HepG2 (cell line): Measurements from ENCODE around the gene AP3B1. TPM values are rescaled to one million over a fixed set of nuclear protein-coding genes. Genes with fewer than 3 reads are reported as not detected.

ENCODE experiments used
- ATAC-seq: fragments of 200-7000 bp; cut with Tn5 transposase; 3 replicates; pipeline ENCODE4 v1.9.1; 2020; ENCODE audit warnings: mild to moderate bottlenecking, moderate library complexity
- BruUV-seq: library from RNA; stranded (reverse); fragments of 400-500 nt; replicated peaks from 2 replicates; lab custom pipeline; 2021; lab: Mats Ljungman, UMichigan
- CTCF ChIA-PET: fragments of 300-600 bp; formaldehyde crosslinking; extraction: SDS; loops from one replicate; lab custom pipeline; 2021; ENCODE audit warnings: low total read pairs, inconsistent platforms, low intra/inter-chr PET ratio; lab: Yijun Ruan, JAX
- POLR2A ChIA-PET: fragments of 350-600 bp; sonication (Branson Sonifier 250); formaldehyde crosslinking; loops from one replicate; lab custom pipeline; 2020; ENCODE audit warnings: antibody characterized with exemption, inconsistent platforms; lab: Yijun Ruan, JAX
- DNase-seq: peaks from one replicate; pipeline ENCODE4 v3.0.0-alpha.2; 2015; ENCODE audit warnings: low spot score
- FAIRE-seq: peaks from 3 replicates; lab custom pipeline; 2011; peaks lifted over from hg19 to GRCh38; lab: Jason Lieb, UNC
- H2AFZ ChIP-seq: one replicate; pipeline ENCODE4 v1.6.1; 2011; ENCODE audit warnings: low read length, inconsistent platforms
- H3K27ac ChIP-seq: fragments of 300-600 bp; 3 replicates; pipeline ENCODE4 v1.8.0; 2011; ENCODE audit warnings: mixed run types, mild to moderate bottlenecking, mixed read lengths, low read length, inconsistent platforms; ENCODE audit not compliant: insufficient read depth; ENCODE audit errors: extremely low read length
- H3K27me3 ChIP-seq, 2 experiments: fragments of 200-600 bp in 1 of 2; 2 replicates in 1 of 2; 3 replicates in 1 of 2; pipeline versions ENCODE4 v1.6.0 to v1.8.0; 2011; ENCODE audit warnings: low read length in 2 of 2, mild to moderate bottlenecking in 2 of 2, moderate library complexity in 2 of 2, inconsistent platforms in 1 of 2; ENCODE audit not compliant: insufficient read depth in 2 of 2, control insufficient read depth in 1 of 2
- H3K36me3 ChIP-seq, 2 experiments: fragments of 200-600 bp in 1 of 2; replicated peaks in 1 of 2; 2 replicates in 1 of 2; 3 replicates in 1 of 2; pipeline versions ENCODE4 v1.5.1 to v1.8.0; 2011; ENCODE audit warnings: low read length in 2 of 2, inconsistent platforms in 1 of 2; ENCODE audit not compliant: insufficient read depth in 2 of 2, control insufficient read depth in 1 of 2
- H3K4me1 ChIP-seq: 2 replicates; pipeline ENCODE4 v1.5.1; 2012; ENCODE audit warnings: low read length, inconsistent platforms; ENCODE audit not compliant: insufficient read depth
- H3K4me2 ChIP-seq: 2 replicates; pipeline ENCODE4 v1.6.0; 2011; ENCODE audit warnings: low read depth, low read length, inconsistent platforms
- H3K4me3 ChIP-seq, 3 experiments: fragments of 200-600 bp in 1 of 3; sonication (generic), shearing (Covaris generic) in 1 of 3; replicated peaks in 1 of 3; 2 replicates each; pipeline ENCODE4 v1.5.1; 2011 to 2016; ENCODE audit warnings: low read length in 3 of 3, inconsistent platforms in 2 of 3, low read depth in 2 of 3, mild to moderate bottlenecking in 2 of 3, control low read depth in 1 of 3, mixed read lengths in 1 of 3; ENCODE audit not compliant: insufficient read depth in 1 of 3
- H3K79me2 ChIP-seq: one replicate; pipeline ENCODE4 v1.6.1; 2011; ENCODE audit warnings: low read length, inconsistent platforms; ENCODE audit not compliant: insufficient read depth
- H3K9ac ChIP-seq: 2 replicates; pipeline ENCODE4 v1.6.0; 2011; ENCODE audit warnings: mild to moderate bottlenecking, low read depth, low read length, inconsistent platforms; ENCODE audit not compliant: insufficient read depth
- H3K9me3 ChIP-seq: 2 replicates; pipeline ENCODE4 v1.5.1; 2012; ENCODE audit warnings: mild to moderate bottlenecking, low read length
- H4K20me1 ChIP-seq: 2 replicates; pipeline ENCODE4 v1.6.0; 2011; ENCODE audit warnings: inconsistent platforms, mild to moderate bottlenecking, low read length, moderate library complexity; ENCODE audit not compliant: insufficient read depth
- ADNP ChIP-seq: sonication (generic); formaldehyde crosslinking; IDR thresholded peaks from 2 replicates; pipeline ENCODE4 v1.4.0; 2020; ENCODE audit warnings: missing genetic modification reagents
- BRCA1 ChIP-seq: sonication (generic); formaldehyde crosslinking; IDR thresholded peaks from 2 replicates; pipeline ENCODE4 v1.4.0; 2020; ENCODE audit warnings: missing genetic modification reagents
- ETV5 ChIP-seq: IDR thresholded peaks from 2 replicates; pipeline ENCODE4 v1.6.1; 2018; ENCODE audit warnings: missing biosample characterization, missing genetic modification reagents, inconsistent platforms, borderline replicate concordance
- NAIF1 ChIP-seq: sonication (generic); formaldehyde crosslinking; IDR thresholded peaks from 2 replicates; pipeline ENCODE4 v1.5.0; 2020; ENCODE audit warnings: mild to moderate bottlenecking, missing genetic modification reagents, borderline replicate concordance
- THAP11 ChIP-seq: IDR thresholded peaks from 2 replicates; pipeline ENCODE4 v1.6.1; 2016; ENCODE audit warnings: missing biosample characterization, missing genetic modification reagents
- U2AF2 ChIP-seq: fragments of 200-400 bp; formaldehyde crosslinking; IDR thresholded peaks from 2 replicates; pipeline ENCODE4 v1.6.1; 2017; ENCODE audit warnings: low read depth, mild to moderate bottlenecking, low read length
- ZBTB33 ChIP-seq: sonication (generic); formaldehyde crosslinking; IDR thresholded peaks from 2 replicates; pipeline ENCODE4 v1.4.0; 2020; ENCODE audit warnings: missing genetic modification reagents
- ZNF207 ChIP-seq: fragments of 450-650 bp; IDR thresholded peaks from 2 replicates; pipeline ENCODE4 v1.6.1; 2016; ENCODE audit warnings: antibody characterized with exemption, borderline replicate concordance
- ZNF484 ChIP-seq: sonication (generic); formaldehyde crosslinking; IDR thresholded peaks from 2 replicates; pipeline ENCODE4 v1.5.1; 2020; ENCODE audit warnings: mild to moderate bottlenecking, low read depth, missing genetic modification reagents, borderline replicate concordance
- ZNF746 ChIP-seq: sonication (generic); formaldehyde crosslinking; IDR thresholded peaks from 2 replicates; pipeline ENCODE4 v1.8.0; 2022; ENCODE audit warnings: mild to moderate bottlenecking, missing genetic modification reagents
- ZSCAN21 ChIP-seq: sonication (generic); formaldehyde crosslinking; IDR thresholded peaks from 2 replicates; pipeline ENCODE4 v1.8.0; 2022; ENCODE audit warnings: mild to moderate bottlenecking, missing genetic modification reagents, moderate library complexity, borderline replicate concordance
- ZSCAN22 ChIP-seq: sonication (generic); formaldehyde crosslinking; IDR thresholded peaks from 2 replicates; pipeline ENCODE4 v1.4.0; 2020; ENCODE audit warnings: mild to moderate bottlenecking, missing genetic modification reagents
- WGBS: methylation state at CpG from one replicate; pipeline ENCODE4 v1.1.6; 2017; ENCODE audit warnings: low lambda C conversion rate; 5-methylcytosine and 5-hydroxymethylcytosine counted together
- in situ Hi-C: cut with HindIII; loops from 2 replicates; pipeline ENCODE4 v1.10.0; 2017; ENCODE audit warnings: low pct_unique_long_range_greater_than_20kb; ENCODE audit not compliant: extremely low pct_ligation_motif_present
- intact Hi-C: fragments of 100-400 bp; cut with micrococcal nuclease; formaldehyde crosslinking; loops from one replicate; pipeline ENCODE4 v1.10.0; 2022; ENCODE audit not compliant: unreplicated experiment
- polyA plus RNA-seq, 8 experiments: library from polyadenylated mRNA; depleted of rRNA in 3 of 8; stranded (reverse) in 7 of 8; unstranded in 1 of 8; fragments of >200 nt; fragmentation: Illumina TruSeq in 4 of 8; extraction: Trizol in 4 of 8; gene quantifications; 2 replicates each; pipeline versions ENCODE4 v1.2.1 to v1.2.3, GENCODE V29; 2011 to 2016; ENCODE audit warnings: low read depth in 4 of 8, missing spikeins in 1 of 8, mixed read lengths in 1 of 8; ENCODE audit not compliant: insufficient read depth in 1 of 8
- total RNA-seq, 5 experiments: library from RNA; depleted of rRNA; stranded (reverse); fragments of >200 nt; fragmentation: Illumina TruSeq; extraction: Trizol; gene quantifications; 2 replicates each; pipeline ENCODE4 v1.2.3, GENCODE V29; 2016; ENCODE audit warnings: low read depth in 1 of 5
- TF ChIP-seq, protein P1 (sequence below): sonication (generic); formaldehyde crosslinking; IDR thresholded peaks from 2 replicates; pipeline ENCODE4 v1.5.0; 2020; ENCODE audit warnings: mild to moderate bottlenecking, missing genetic modification reagents

Gene AP3B1
- total and polyA plus RNA-seq, 2 of the 13 experiments (the other 11 are each of a cell fraction or from before 2014, with no cell fraction given): 37.7 to 51.2 TPM

GRCh38 chr5:78286290-78286689 lies 8.2 kb downstream of the AP3B1 start:
- H2AFZ ChIP-seq: no peak overlapping the region
- TF ChIP-seq ZNF484 (CRISPR knock-in tag) (no peak), BRCA1 (CRISPR knock-in tag) (no peak), ZSCAN22 (CRISPR knock-in tag) (no peak), U2AF2 (no peak), ADNP (no peak), ZSCAN21 (CRISPR knock-in tag) (no peak), ZNF207 (no peak), THAP11 (no peak), ETV5 (CRISPR knock-in tag) (no peak), NAIF1 (no peak), ZNF746 (no peak), ZBTB33 (CRISPR knock-in tag) (no peak)
- TF ChIP-seq, protein P1, sequence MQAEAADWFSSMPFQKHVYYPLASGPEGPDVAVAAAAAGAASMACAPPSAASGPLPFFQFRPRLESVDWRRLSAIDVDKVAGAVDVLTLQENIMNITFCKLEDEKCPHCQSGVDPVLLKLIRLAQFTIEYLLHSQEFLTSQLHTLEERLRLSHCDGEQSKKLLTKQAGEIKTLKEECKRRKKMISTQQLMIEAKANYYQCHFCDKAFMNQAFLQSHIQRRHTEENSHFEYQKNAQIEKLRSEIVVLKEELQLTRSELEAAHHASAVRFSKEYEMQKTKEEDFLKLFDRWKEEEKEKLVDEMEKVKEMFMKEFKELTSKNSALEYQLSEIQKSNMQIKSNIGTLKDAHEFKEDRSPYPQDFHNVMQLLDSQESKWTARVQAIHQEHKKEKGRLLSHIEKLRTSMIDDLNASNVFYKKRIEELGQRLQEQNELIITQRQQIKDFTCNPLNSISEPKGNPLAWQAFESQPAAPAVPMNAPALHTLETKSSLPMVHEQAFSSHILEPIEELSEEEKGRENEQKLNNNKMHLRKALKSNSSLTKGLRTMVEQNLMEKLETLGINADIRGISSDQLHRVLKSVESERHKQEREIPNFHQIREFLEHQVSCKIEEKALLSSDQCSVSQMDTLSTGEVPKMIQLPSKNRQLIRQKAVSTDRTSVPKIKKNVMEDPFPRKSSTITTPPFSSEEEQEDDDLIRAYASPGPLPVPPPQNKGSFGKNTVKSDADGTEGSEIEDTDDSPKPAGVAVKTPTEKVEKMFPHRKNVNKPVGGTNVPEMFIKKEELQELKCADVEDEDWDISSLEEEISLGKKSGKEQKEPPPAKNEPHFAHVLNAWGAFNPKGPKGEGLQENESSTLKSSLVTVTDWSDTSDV (CRISPR knock-in tag): no peak
- in situ Hi-C loops (no loop called here), intact Hi-C loops (no loop called here)
- CTCF ChIA-PET: no interaction called here
- no peaks in the 10 kb centered on the region for H3K27me3 ChIP-seq
- ATAC-seq (no peak), FAIRE-seq (no peak), DNase-seq (no peak)
- peaks cover 91% of the 10 kb centered on the region for H3K79me2 ChIP-seq
- H3K27ac ChIP-seq: no peak overlapping the region
- H3K9me3 ChIP-seq: no peaks in the 10 kb centered on the region
- peaks cover 22% of the 10 kb centered on the region for H3K4me1 ChIP-seq
- POLR2A ChIA-PET: no interaction called here
- H3K4me2 ChIP-seq: no peak overlapping the region
- no peaks in the 10 kb centered on the region; a peak in 1 of 5 replicates for H3K36me3 ChIP-seq
- no peak overlapping the region for H3K9ac ChIP-seq
- BruUV-seq: no TSS peak
- no peak overlapping the region for H3K4me3 ChIP-seq
- 56% methylated on average over 1 of the region's 1 CpG for WGBS
- H4K20me1 ChIP-seq: 0 out of 2 replicates have a peak, but pooled peaks cover 4% of the 10 kb centered on the region
